GM23248 (cell line): ENCODE results near the gene IQUB.

Source experiments
- EZH2 ChIP-seq: fragments of 200-600 bp; sonication (generic); IDR thresholded peaks from 2 replicates; pipeline ENCODE4 v1.6.1; 2018; ENCODE audit warnings: antibody characterized with exemption, mild to moderate bottlenecking; ENCODE audit not compliant: insufficient read depth, poor library complexity, severe bottlenecking
- EZH2phosphoT487 ChIP-seq: fragments of 200-600 bp; sonication (generic); IDR thresholded peaks from 2 replicates; pipeline ENCODE4 v1.6.1; 2018; ENCODE audit warnings: antibody characterized with exemption, moderate library complexity, mild to moderate bottlenecking, low read depth; ENCODE audit not compliant: insufficient read depth

DNA sequence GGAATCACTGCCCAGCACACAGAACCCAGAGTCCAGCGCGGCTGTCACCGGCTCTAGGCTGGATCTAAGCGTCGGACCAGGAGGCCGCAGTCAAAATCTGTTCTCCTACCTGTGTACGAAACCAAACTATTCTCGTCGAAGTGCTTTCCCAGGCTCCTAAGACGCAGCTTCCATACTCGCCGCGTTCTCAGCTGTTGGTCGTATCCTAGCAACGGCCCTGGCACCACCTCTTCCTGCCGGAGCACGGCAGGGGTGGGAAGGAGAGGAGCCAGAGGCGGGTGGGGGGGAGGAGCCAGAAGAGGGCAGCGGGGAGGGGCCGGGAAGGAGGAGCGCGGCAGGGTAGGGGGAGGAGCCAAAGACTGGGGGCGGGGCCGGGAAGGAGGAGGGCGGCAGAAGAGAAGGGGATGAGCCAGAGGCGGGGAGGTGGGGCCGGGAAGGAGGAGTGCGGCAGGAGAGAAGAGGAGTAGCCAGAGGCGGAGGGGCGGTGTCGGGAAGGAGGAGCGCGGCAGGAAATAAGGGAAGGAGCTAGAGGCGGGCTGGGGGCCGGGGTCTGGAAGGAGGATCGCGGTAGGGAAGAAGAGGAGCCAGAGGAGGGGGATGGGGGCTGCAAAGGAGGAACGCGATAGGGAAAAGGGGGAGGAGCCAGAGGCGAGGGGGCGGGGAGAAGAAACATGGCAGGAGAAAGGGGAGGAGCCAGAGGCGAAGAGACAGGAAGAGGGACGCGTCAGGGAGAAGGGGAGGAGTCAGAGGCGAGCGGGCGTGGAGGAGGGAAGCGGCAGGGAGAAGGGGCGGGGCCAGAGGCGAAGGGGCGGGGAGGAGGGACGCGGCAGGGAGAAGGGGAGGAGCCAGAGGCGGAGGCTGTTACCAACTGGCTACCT is at the start of gene IQUB:
- TF ChIP-seq EZH2 (no peak), EZH2phosphoT487 (no peak)
